ENCODE measurements around the gene AGFG1.
"Not testable (repeated sequence)": the region's sequence is repeated elsewhere in the genome, so short reads cannot be mapped to it uniquely, and the experiment has no call there.

The AGFG1 gene

GRCh38 chr2:227513113-227513512 is 41.2 kb downstream of the AGFG1 start:
- Histone ChIP-seq H3K4me3 (ENCODE audit: low read depth in 1 of 2, low read length in 2 of 2) (no peak overlapping the region), H3K4me2 (ENCODE audit: insufficient read depth, low read length) (no peak overlapping the region), H3K27me3 (ENCODE audit: insufficient read depth, low read length, poor library complexity) (no peaks in the 10 kb centered on the region), H3K9me3 (ENCODE audit: insufficient read depth, low read length, severe bottlenecking) (no peaks in the 10 kb centered on the region), H3K79me2 (ENCODE audit: insufficient read depth, low read length) (peaks cover 100% of the 10 kb centered on the region), H3K27ac (ENCODE audit: low read length) (no peak overlapping the region), H2AFZ (ENCODE audit: low read depth, low read length) (no peak overlapping the region), H3K9ac (ENCODE audit: low read depth, low read length) (no peak overlapping the region), H3K36me3 (ENCODE audit: insufficient read depth, low read length) (no peaks in the 10 kb centered on the region), H3K4me1 (ENCODE audit: insufficient read depth, low read length) (no peaks in the 10 kb centered on the region), H4K20me1 (ENCODE audit: insufficient read depth, low read length) (peaks cover 80% of the 10 kb centered on the region)
- no peak for DNase-seq
- TF ChIP-seq CTCF (IDR thresholded peaks at IDR 0.05; ENCODE audit: borderline replicate concordance, extremely low read depth, low read length, poor library complexity, severe bottlenecking) (no peak), EZH2 (IDR thresholded peaks at IDR 0.05; ENCODE audit: borderline replicate concordance, low read depth, low read length, severe bottlenecking) (no peak)
- no peak for ATAC-seq (ENCODE audit: insufficient read depth, low read depth)

- Histone ChIP-seq H3K27me3 (ENCODE audit: insufficient read depth, low read length, poor library complexity) (no peaks in the 10 kb centered on the region), H3K9ac (ENCODE audit: low read depth, low read length) (no peak overlapping the region), H2AFZ (ENCODE audit: low read depth, low read length) (no peak overlapping the region), H3K4me2 (ENCODE audit: insufficient read depth, low read length) (no peak overlapping the region), H3K79me2 (ENCODE audit: insufficient read depth, low read length) (peaks cover 100% of the 10 kb centered on the region), H3K36me3 (ENCODE audit: insufficient read depth, low read length) (peaks cover 8% of the 10 kb centered on the region; the same call in 1 of the 2 replicates), H4K20me1 (ENCODE audit: insufficient read depth, low read length) (peaks cover 76% of the 10 kb centered on the region; the same call in 1 of the 2 replicates), H3K4me3 (ENCODE audit: low read depth in 1 of 2, low read length in 2 of 2) (no peak overlapping the region), H3K4me1 (ENCODE audit: insufficient read depth, low read length) (no peaks in the 10 kb centered on the region), H3K27ac (ENCODE audit: low read length) (no peak overlapping the region), H3K9me3 (ENCODE audit: insufficient read depth, low read length, severe bottlenecking) (no peaks in the 10 kb centered on the region)
- no peak for ATAC-seq (ENCODE audit: insufficient read depth, low read depth)
- no peak for DNase-seq
- no peak for TF ChIP-seq EZH2 (IDR thresholded peaks at IDR 0.05; ENCODE audit: borderline replicate concordance, low read depth, low read length, severe bottlenecking)
- TF ChIP-seq CTCF (IDR thresholded peaks at IDR 0.05; ENCODE audit: borderline replicate concordance, extremely low read depth, low read length, poor library complexity, severe bottlenecking), result no peak
Measured at GRCh38 chr2:227515742-227516141, 43.8 kb downstream of the AGFG1 start.

- H4K20me1 ChIP-seq (ENCODE audit: insufficient read depth, low read length), result peaks cover 58% of the 10 kb centered on the region; the same call in 1 of the 2 replicates
- H3K36me3 ChIP-seq (ENCODE audit: insufficient read depth, low read length), result peaks cover 15% of the 10 kb centered on the region; the same call in 1 of the 2 replicates
- H3K4me2 ChIP-seq (ENCODE audit: insufficient read depth, low read length), result no peak overlapping the region
- H3K27me3 ChIP-seq (ENCODE audit: insufficient read depth, low read length, poor library complexity), result no peaks in the 10 kb centered on the region
- DNase-seq (no peak), ATAC-seq (ENCODE audit: insufficient read depth, low read depth) (no peak)
- no peak for TF ChIP-seq EZH2 (IDR thresholded peaks at IDR 0.05; ENCODE audit: borderline replicate concordance, low read depth, low read length, severe bottlenecking)
- no peak for TF ChIP-seq CTCF (IDR thresholded peaks at IDR 0.05; ENCODE audit: borderline replicate concordance, extremely low read depth, low read length, poor library complexity, severe bottlenecking)
- no peak overlapping the region for H3K9ac ChIP-seq (ENCODE audit: low read depth, low read length)
- no peak overlapping the region for H3K27ac ChIP-seq (ENCODE audit: low read length)
- H3K4me1 ChIP-seq (ENCODE audit: insufficient read depth, low read length), result no peaks in the 10 kb centered on the region
- H3K4me3 ChIP-seq (ENCODE audit: low read depth in 1 of 2, low read length in 2 of 2), result no peak overlapping the region
- H3K79me2 ChIP-seq (ENCODE audit: insufficient read depth, low read length), result peaks cover 87% of the 10 kb centered on the region
- H2AFZ ChIP-seq (ENCODE audit: low read depth, low read length), result no peak overlapping the region
- no peaks in the 10 kb centered on the region for H3K9me3 ChIP-seq (ENCODE audit: insufficient read depth, low read length, severe bottlenecking)
Measured at GRCh38 chr2:227517724-227518123, 45.8 kb downstream of the AGFG1 start.

GRCh38 chr2:227518278-227518865 is 46.4 kb downstream of the AGFG1 start:
- Histone ChIP-seq H3K79me2 (ENCODE audit: insufficient read depth, low read length) (peaks cover 81% of the 10 kb centered on the region), H3K36me3 (ENCODE audit: insufficient read depth, low read length) (peaks cover 16% of the 10 kb centered on the region; the same call in 1 of the 2 replicates), H4K20me1 (ENCODE audit: insufficient read depth, low read length) (peaks cover 53% of the 10 kb centered on the region; the same call in 1 of the 2 replicates)
- ATAC-seq (ENCODE audit: insufficient read depth, low read depth); H3K9ac ChIP-seq (ENCODE audit: low read depth, low read length); H3K9me3 ChIP-seq (ENCODE audit: insufficient read depth, low read length, severe bottlenecking); DNase-seq; H3K4me2 ChIP-seq (ENCODE audit: insufficient read depth, low read length); H3K27me3 ChIP-seq (ENCODE audit: insufficient read depth, low read length, poor library complexity); H3K27ac ChIP-seq (ENCODE audit: low read length); H3K4me1 ChIP-seq (ENCODE audit: insufficient read depth, low read length); H2AFZ ChIP-seq (ENCODE audit: low read depth, low read length); H3K4me3 ChIP-seq (ENCODE audit: low read depth in 1 of 2, low read length in 2 of 2): not testable (repeated sequence)

- H3K9me3 ChIP-seq (ENCODE audit: insufficient read depth, low read length, severe bottlenecking); DNase-seq; H3K9ac ChIP-seq (ENCODE audit: low read depth, low read length); H3K27me3 ChIP-seq (ENCODE audit: insufficient read depth, low read length, poor library complexity); H3K27ac ChIP-seq (ENCODE audit: low read length); H2AFZ ChIP-seq (ENCODE audit: low read depth, low read length); H3K4me1 ChIP-seq (ENCODE audit: insufficient read depth, low read length); H3K4me2 ChIP-seq (ENCODE audit: insufficient read depth, low read length); ATAC-seq (ENCODE audit: insufficient read depth, low read depth); H3K4me3 ChIP-seq (ENCODE audit: low read depth in 1 of 2, low read length in 2 of 2): not testable (repeated sequence)
- H4K20me1 ChIP-seq (ENCODE audit: insufficient read depth, low read length), result peaks cover 35% of the 10 kb centered on the region; the same call in 1 of the 2 replicates
- H3K79me2 ChIP-seq (ENCODE audit: insufficient read depth, low read length), result peaks cover 57% of the 10 kb centered on the region
- peaks cover 42% of the 10 kb centered on the region for H3K36me3 ChIP-seq (ENCODE audit: insufficient read depth, low read length)
Measured at GRCh38 chr2:227521178-227521577, 49.2 kb downstream of the AGFG1 start.
